Measurements from ENCODE around the gene LYPD4. TPM values are rescaled to one million over a fixed set of nuclear protein-coding genes. Genes with fewer than 3 reads are reported as not detected.

LYPD4 gene
- total RNA-seq, 2 experiments from 2014 or later, result not detected

- Mint-ChIP-seq H3K4me3 (no peak overlapping the region), H3K9me3 (no peaks in the 10 kb centered on the region), H3K27ac (no peak overlapping the region), H3K4me1 (ENCODE audit: low read depth) (no peaks in the 10 kb centered on the region), H3K36me3 (ENCODE audit: low read depth) (no peaks in the 10 kb centered on the region), H3K27me3 (ENCODE audit: low read depth) (no peaks in the 10 kb centered on the region)
- intact Hi-C loops (cut with micrococcal nuclease), result no loop called here
- DNase-seq, result no peak
- CTCF ChIA-PET, result no interaction called here
These were observed 638 bp upstream of the LYPD4 start for GRCh38 chr19:41845051-41845590.

DNA sequence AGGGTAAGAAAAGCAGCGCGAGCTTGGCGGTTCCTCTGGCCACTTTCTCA, 343 bp upstream of the LYPD4 start, which contains the start of gene DMRTC2:
Gene DMRTC2 (plus strand): TSS at position 42 of the 50 bp plus-strand sequence. CDS start 2,387 bp downstream, outside the sequence.
- no peak for DNase-seq
- no peaks in the 10 kb centered on the region for H3K27me3 Mint-ChIP-seq (ENCODE audit: low read depth)
- no peaks in the 10 kb centered on the region for H3K36me3 Mint-ChIP-seq (ENCODE audit: low read depth)
- no peaks in the 10 kb centered on the region for H3K4me1 Mint-ChIP-seq (ENCODE audit: low read depth)
- no peak within 1 kb of the TSS for H3K27ac Mint-ChIP-seq
- CTCF ChIA-PET, result no interaction called here
- intact Hi-C loops (cut with micrococcal nuclease), result no loop called here
- no peaks in the 10 kb centered on the region for H3K9me3 Mint-ChIP-seq
- no peak within 1 kb of the TSS for H3K4me3 Mint-ChIP-seq

DNA sequence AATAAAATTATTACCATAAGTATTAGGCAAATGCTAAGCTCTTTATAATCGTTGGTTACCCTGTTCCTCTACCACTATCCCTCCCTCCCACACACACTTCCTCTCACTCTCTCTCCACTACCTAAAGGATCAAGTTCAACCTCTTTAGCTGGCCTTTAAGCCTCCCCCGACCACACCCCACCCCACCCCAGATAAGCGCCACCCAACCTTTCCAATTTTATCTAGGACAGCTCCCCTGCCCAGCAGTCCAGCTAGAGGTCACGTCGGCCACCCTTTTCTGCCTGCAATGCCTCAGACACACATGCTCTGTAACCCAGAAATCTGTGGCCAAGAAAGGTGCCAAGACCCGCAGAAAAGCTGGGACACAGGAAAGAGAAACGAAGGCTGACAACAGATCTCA, 1.1 kb downstream of the LYPD4 start:
- intact Hi-C loops (cut with micrococcal nuclease), result no loop called here

GRCh38 chr19:41839211-41839610, 5.3 kb downstream of the LYPD4 start:
- Mint-ChIP-seq H3K27ac (no peak overlapping the region), H3K4me1 (ENCODE audit: low read depth) (no peaks in the 10 kb centered on the region), H3K27me3 (ENCODE audit: low read depth) (peaks cover 3% of the 10 kb centered on the region), H3K9me3 (no peaks in the 10 kb centered on the region), H3K4me3 (no peak overlapping the region), H3K36me3 (ENCODE audit: low read depth) (no peaks in the 10 kb centered on the region)
- CTCF ChIA-PET, result interaction anchor here (1.0 to 2.0 kb wide), 4 partner anchors 14 to 106 kb away, joined by 3 to 5 read pairs (median 4); no protein-coding TSS in a partner anchor
- no peak for DNase-seq
- intact Hi-C loops (cut with micrococcal nuclease), result no loop called here

More for the DNA sequence above, 1.1 kb downstream of the LYPD4 start:
- DNase-seq, result no peak
- CTCF ChIA-PET, result interaction anchor here (0.6 to 1.9 kb wide), 2 partner anchors 9 to 1538 kb away, joined by 3 to 6 read pairs; no protein-coding TSS in a partner anchor
- no peaks in the 10 kb centered on the region for H3K27me3 Mint-ChIP-seq (ENCODE audit: low read depth)
- no peak overlapping the region for H3K4me3 Mint-ChIP-seq
- no peaks in the 10 kb centered on the region for H3K4me1 Mint-ChIP-seq (ENCODE audit: low read depth)
- H3K36me3 Mint-ChIP-seq (ENCODE audit: low read depth), result no peaks in the 10 kb centered on the region
- no peak overlapping the region for H3K27ac Mint-ChIP-seq
- H3K9me3 Mint-ChIP-seq, result no peaks in the 10 kb centered on the region

DNA sequence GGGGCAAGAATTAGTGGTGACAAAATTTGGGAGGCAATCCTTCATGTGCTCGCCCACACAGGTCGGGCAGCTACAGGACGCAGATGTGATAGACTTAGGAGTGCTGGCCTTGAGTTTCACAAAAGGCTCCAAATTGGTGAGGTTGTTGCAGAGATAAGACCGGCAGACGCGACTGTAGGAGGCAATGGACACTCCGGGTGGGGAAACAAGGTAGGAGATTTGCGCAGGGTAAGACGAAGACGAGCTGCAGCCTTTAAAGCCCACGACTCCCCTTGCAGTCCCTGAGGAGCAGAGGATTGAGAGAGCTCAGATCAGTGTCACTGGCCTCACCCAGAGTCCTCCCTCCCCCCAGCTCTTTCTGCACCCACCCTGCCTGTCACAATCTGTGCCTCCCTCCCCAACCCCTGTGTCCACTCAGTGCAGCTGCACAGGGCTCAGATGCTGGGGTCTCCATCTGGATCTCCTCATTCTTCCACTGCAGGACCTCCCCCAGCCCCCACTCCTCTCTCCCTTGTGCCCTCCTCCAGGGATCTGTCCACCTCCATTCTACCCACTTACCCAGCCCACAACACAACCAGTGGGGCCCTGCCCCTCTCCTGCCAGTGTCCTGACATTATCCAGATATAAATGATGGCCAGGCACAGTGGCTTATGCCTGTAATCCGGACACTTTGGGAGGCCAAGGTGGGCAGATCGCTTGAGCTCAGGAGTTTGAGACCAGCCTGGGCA, 6.3 kb downstream of the LYPD4 start:
- Mint-ChIP-seq H3K27me3 (ENCODE audit: low read depth) (peaks cover 3% of the 10 kb centered on the region), H3K27ac (no peak overlapping the region), H3K36me3 (ENCODE audit: low read depth) (no peaks in the 10 kb centered on the region), H3K4me1 (ENCODE audit: low read depth) (no peaks in the 10 kb centered on the region), H3K4me3 (no peak overlapping the region), H3K9me3 (no peaks in the 10 kb centered on the region)
- DNase-seq, result no peak
- CTCF ChIA-PET, result interaction anchor here (1.0 to 1.2 kb wide), 4 partner anchors 15 to 105 kb away, joined by 3 to 4 read pairs (median 3); no protein-coding TSS in a partner anchor
- intact Hi-C loops (cut with micrococcal nuclease), result no loop called here

DNA sequence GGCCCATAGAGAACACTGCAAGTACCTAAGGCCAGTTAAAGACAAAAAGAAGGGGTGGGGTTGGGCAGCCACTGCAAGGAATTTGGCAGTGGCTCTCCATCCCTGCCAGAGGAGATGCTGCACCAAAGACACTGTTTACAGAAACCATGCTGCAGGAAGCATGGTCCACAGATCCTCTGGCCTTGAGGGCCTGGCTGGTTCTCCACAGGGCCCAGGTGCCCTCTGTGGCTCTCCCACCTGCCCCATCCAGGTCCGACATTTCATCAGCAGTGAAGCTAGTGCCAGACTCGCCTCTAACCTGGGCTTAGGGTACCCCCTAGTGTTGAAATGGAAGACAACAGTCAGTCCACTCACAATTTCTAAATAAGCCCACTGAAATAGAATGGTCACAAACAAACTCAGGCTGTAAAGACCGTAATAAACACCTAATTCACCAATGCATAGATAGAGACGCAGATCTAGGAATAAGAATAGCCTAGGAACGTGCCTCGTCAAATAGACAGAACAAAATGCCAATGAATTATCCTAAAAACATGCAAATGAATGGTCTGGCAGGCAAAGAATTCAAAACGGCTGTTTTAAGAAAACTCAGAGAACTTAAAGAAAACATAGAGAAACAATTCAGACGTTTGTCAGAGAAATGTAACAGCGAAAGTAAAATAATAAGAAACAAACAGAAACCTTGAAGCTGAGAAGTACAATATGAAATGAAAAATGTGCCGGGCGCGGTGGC, 23.3 kb downstream of the LYPD4 start:
- intact Hi-C loops (cut with micrococcal nuclease), result loop anchor here (1.0 to 2.0 kb wide), 3 partner anchors 28 to 114 kb away; no protein-coding TSS in a partner anchor
- DNase-seq, result peak; percentile 72
- no peak overlapping the region for H3K27ac Mint-ChIP-seq
- no peak overlapping the region for H3K4me3 Mint-ChIP-seq
- CTCF ChIA-PET, result interaction anchor here (0.5 to 4.6 kb wide), 15 partner anchors 10 to 1251 kb away, joined by 3 to 74 read pairs (median 3); partner anchors contain the start of gene CEACAM3
- no peaks in the 10 kb centered on the region for H3K4me1 Mint-ChIP-seq (ENCODE audit: low read depth)
- no peaks in the 10 kb centered on the region for H3K36me3 Mint-ChIP-seq (ENCODE audit: low read depth)
- H3K27me3 Mint-ChIP-seq (ENCODE audit: low read depth), result peaks cover 5% of the 10 kb centered on the region
- no peaks in the 10 kb centered on the region for H3K9me3 Mint-ChIP-seq

DNA sequence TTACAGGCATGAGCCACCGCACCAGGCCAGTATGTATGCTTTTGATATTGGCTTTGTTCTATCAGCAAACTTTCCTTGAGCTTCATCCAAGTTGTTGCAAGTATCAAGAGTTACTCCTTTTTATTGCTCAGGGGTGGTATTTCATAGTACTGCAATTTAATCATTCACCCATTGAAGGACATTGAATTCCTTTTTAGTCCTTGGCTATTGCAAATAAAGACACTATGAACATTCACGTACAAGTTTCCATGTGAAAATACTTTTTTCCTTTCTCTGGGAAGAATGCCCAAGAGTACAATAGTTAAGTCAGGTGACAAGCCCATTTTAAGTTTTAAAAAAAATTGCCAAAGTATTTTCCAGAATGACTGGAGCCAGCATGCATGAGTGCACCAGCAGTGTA, 27.7 kb downstream of the LYPD4 start:
- Mint-ChIP-seq H3K4me3 (no peak overlapping the region), H3K4me1 (ENCODE audit: low read depth) (peaks cover 5% of the 10 kb centered on the region), H3K27ac (no peak overlapping the region), H3K27me3 (ENCODE audit: low read depth) (peaks cover 5% of the 10 kb centered on the region), H3K9me3 (no peaks in the 10 kb centered on the region), H3K36me3 (ENCODE audit: low read depth) (no peaks in the 10 kb centered on the region)
- CTCF ChIA-PET, result interaction anchor here (0.7 to 1.5 kb wide), 3 partner anchors 22 to 64 kb away, joined by 3 to 7 read pairs (median 3); no protein-coding TSS in a partner anchor
- no peak for DNase-seq
- intact Hi-C loops (cut with micrococcal nuclease), result no loop called here

DNA sequence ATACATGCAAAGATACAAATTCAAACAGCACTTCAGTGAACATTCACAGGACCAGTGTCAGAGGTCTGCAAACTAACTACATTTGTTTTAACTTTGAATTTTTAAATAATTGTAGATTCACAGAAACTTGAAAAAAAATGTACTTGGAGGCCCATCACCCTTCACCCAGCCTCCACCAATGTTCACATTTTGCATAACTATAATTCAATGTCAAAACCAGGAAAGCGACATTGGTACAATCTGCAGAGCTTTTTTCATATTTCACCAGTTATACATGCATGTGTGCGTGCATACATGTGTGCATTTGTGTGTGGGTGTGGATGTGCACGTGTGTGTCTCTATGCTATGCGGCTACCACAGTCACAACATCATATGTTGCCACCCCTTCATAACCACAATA, 29.2 kb downstream of the LYPD4 start:
- CTCF ChIA-PET, result no interaction called here
- H3K36me3 Mint-ChIP-seq (ENCODE audit: low read depth), result no peaks in the 10 kb centered on the region
- no peak for DNase-seq
- H3K4me1 Mint-ChIP-seq (ENCODE audit: low read depth), result peaks cover 5% of the 10 kb centered on the region
- no peak overlapping the region for H3K4me3 Mint-ChIP-seq
- no peak overlapping the region for H3K27ac Mint-ChIP-seq
- H3K27me3 Mint-ChIP-seq (ENCODE audit: low read depth), result no peaks in the 10 kb centered on the region
- intact Hi-C loops (cut with micrococcal nuclease), result no loop called here
- H3K9me3 Mint-ChIP-seq, result no peaks in the 10 kb centered on the region

DNA sequence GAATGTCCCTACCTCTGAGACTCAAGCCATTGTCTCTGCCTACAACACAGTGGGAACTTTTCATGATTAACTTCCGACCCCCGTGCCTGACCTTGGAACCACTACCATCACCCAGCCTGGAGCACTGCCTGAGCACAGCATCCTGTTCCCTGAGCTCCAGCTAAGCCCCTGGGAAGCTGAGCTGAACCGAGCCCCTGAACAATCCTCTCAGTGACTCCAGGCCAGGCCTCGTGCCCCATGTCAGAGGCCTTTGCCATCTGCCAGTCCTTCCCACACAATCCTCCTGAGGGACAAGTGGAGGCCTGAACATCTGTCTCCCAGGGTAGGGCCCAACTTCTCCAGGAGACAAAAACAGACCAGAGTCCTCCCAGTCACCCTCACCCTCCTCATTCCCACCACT, 30.6 kb downstream of the LYPD4 start:
- Mint-ChIP-seq H3K27ac (no peak overlapping the region), H3K4me1 (ENCODE audit: low read depth) (peaks cover 5% of the 10 kb centered on the region), H3K4me3 (no peak overlapping the region), H3K9me3 (no peaks in the 10 kb centered on the region), H3K36me3 (ENCODE audit: low read depth) (no peaks in the 10 kb centered on the region), H3K27me3 (ENCODE audit: low read depth) (no peaks in the 10 kb centered on the region)
- intact Hi-C loops (cut with micrococcal nuclease), result no loop called here
- DNase-seq, result no peak
- CTCF ChIA-PET, result interaction anchor here (1.0 to 1.5 kb wide), 2 partner anchors 19 to 28 kb away, joined by 3 to 5 read pairs; no protein-coding TSS in a partner anchor

GRCh38 chr19:41811981-41812380, 32.5 kb downstream of the LYPD4 start:
- intact Hi-C loops (cut with micrococcal nuclease), result no loop called here
- H3K9me3 Mint-ChIP-seq, result no peaks in the 10 kb centered on the region
- H3K36me3 Mint-ChIP-seq (ENCODE audit: low read depth), result no peaks in the 10 kb centered on the region
- H3K27ac Mint-ChIP-seq, result no peak overlapping the region
- no peak for DNase-seq
- peaks cover 5% of the 10 kb centered on the region for H3K4me1 Mint-ChIP-seq (ENCODE audit: low read depth)
- no peak overlapping the region for H3K4me3 Mint-ChIP-seq
- no peaks in the 10 kb centered on the region for H3K27me3 Mint-ChIP-seq (ENCODE audit: low read depth)
- CTCF ChIA-PET, result interaction anchor here (0.5 to 2.2 kb wide), 4 partner anchors 9 to 165 kb away, joined by 3 to 10 read pairs (median 7); no protein-coding TSS in a partner anchor

DNA sequence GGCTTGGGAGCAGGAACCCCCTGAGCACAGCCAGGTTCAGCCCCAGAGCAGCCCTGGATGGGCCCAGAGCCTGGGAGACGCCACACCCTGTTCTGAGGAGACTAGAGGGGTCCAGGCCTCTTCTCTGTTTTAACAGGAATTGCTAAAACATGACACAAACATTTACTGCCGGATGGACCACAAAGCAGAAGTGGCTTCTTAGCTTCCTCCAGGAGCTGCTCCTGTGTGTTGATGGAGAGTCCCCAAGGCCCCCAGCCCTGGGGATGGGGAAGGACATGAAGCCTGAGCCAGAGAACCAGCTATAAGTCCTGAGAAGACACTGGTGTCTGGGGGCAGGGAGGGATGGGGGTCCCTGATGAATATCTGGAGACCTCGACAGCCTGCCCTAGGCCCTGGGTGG, 33.4 kb downstream of the LYPD4 start:
- Mint-ChIP-seq H3K27me3 (ENCODE audit: low read depth) (no peaks in the 10 kb centered on the region), H3K27ac (no peak overlapping the region), H3K9me3 (no peaks in the 10 kb centered on the region), H3K36me3 (ENCODE audit: low read depth) (no peaks in the 10 kb centered on the region), H3K4me1 (ENCODE audit: low read depth) (peaks cover 5% of the 10 kb centered on the region), H3K4me3 (no peak overlapping the region)
- CTCF ChIA-PET, result interaction anchor here (0.5 to 2.2 kb wide), 4 partner anchors 10 to 39 kb away, joined by 4 to 10 read pairs (median 7); no protein-coding TSS in a partner anchor
- intact Hi-C loops (cut with micrococcal nuclease), result no loop called here
- no peak for DNase-seq

DNA sequence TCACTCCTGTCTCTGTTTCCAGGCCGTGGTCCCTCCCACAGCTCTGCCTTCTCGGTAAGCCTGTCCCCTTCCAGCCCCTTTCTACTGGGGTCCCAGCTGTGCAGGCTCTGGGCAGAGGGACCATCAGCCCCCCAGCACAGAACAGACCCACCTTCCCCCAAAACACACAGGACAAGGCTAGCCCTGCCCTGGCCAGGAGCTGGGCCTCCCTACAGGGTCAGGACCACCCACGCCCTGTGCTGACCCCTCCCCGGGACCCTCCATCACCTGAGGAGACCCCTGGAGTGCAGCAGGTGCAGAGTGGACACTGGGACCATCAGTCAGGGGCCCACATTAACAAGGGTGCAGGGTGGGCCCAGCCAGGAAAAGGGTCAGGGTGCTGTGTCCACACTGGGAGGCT, 34.2 kb downstream of the LYPD4 start:
- H3K36me3 Mint-ChIP-seq (ENCODE audit: low read depth), result no peaks in the 10 kb centered on the region
- intact Hi-C loops (cut with micrococcal nuclease), result no loop called here
- H3K9me3 Mint-ChIP-seq, result no peaks in the 10 kb centered on the region
- CTCF ChIA-PET, result interaction anchor here (2.1 to 2.2 kb wide), 2 partner anchors 15 to 18 kb away, joined by 7 to 10 read pairs; no protein-coding TSS in a partner anchor
- no peak overlapping the region for H3K4me3 Mint-ChIP-seq
- no peak for DNase-seq
- no peak overlapping the region for H3K27ac Mint-ChIP-seq
- peaks cover 11% of the 10 kb centered on the region for H3K4me1 Mint-ChIP-seq (ENCODE audit: low read depth)
- H3K27me3 Mint-ChIP-seq (ENCODE audit: low read depth), result no peaks in the 10 kb centered on the region

Measured in activated naive CD4-positive, alpha-beta T cell treated with anti-CD3 and anti-CD28 coated beads for 36 hours (primary cell).